ENCODE measurements around the gene P2RY12. TPM values are rescaled to one million over a fixed set of nuclear protein-coding genes. Genes with fewer than 3 reads are reported as not detected.

P2RY12 gene
- total RNA-seq: 1 to 10 TPM in 2 of 3 donors, under 1 TPM in 1; 0.32 to 3.4 (median 1.0) TPM
- long read RNA-seq, donor 1, partial matches to known transcripts: 0 of 1 reads
- long read RNA-seq, donor 1, other reads (novel, unspliced or antisense): 0 of 1 reads
- long read RNA-seq, donor 2: 0 reads

GRCh38 chr3:151384741-151385174 is at the start of gene P2RY12:
Gene P2RY12 (minus strand): TSS chr3:151384753. CDS start chr3:151338845, 45,908 bp downstream.
- Histone ChIP-seq H3K4me1 (ENCODE audit: low read depth) (peaks cover 10% of the 10 kb centered on the region), H3K36me3 (ENCODE audit: low read depth) (no peaks in the 10 kb centered on the region), H3K9me3 (no peaks in the 10 kb centered on the region), H3K4me3 (no peak within 1 kb of the TSS)
- no peak for TF ChIP-seq CTCF (IDR thresholded peaks at IDR 0.05)
- ATAC-seq (peak; percentile 31), DNase-seq (no peak)
- intact Hi-C loops (cut with DNase I, micrococcal nuclease): no loop called here

GRCh38 chr3:151432616-151433372 is 48.2 kb upstream of the P2RY12 start:
- Histone ChIP-seq H3K9me3 (no peaks in the 10 kb centered on the region), H3K4me1 (ENCODE audit: low read depth) (no peaks in the 10 kb centered on the region), H3K4me3 (no peak overlapping the region), H3K36me3 (ENCODE audit: low read depth) (no peaks in the 10 kb centered on the region)
- ATAC-seq (no peak), DNase-seq (no peak)
- intact Hi-C loops (cut with DNase I, micrococcal nuclease): no loop called here
- no peak for TF ChIP-seq CTCF (IDR thresholded peaks at IDR 0.05)

- intact Hi-C loops (cut with DNase I, micrococcal nuclease): no loop called here
- Histone ChIP-seq H3K9me3 (no peaks in the 10 kb centered on the region), H3K36me3 (ENCODE audit: low read depth) (no peaks in the 10 kb centered on the region), H3K4me1 (ENCODE audit: low read depth) (no peaks in the 10 kb centered on the region), H3K4me3 (no peak overlapping the region)
- no peak for TF ChIP-seq CTCF (IDR thresholded peaks at IDR 0.05)
- no peak for ATAC-seq
- no peak for DNase-seq
Measured at GRCh38 chr3:151431940-151432339, 47.4 kb upstream of the P2RY12 start.

GRCh38 chr3:151430821-151431484 is 46.4 kb upstream of the P2RY12 start:
- no peaks in the 10 kb centered on the region for H3K9me3 ChIP-seq
- H3K36me3 ChIP-seq (ENCODE audit: low read depth): no peaks in the 10 kb centered on the region
- TF ChIP-seq CTCF (IDR thresholded peaks at IDR 0.05): no peak
- intact Hi-C loops (cut with DNase I, micrococcal nuclease): no loop called here
- H3K4me3 ChIP-seq: no peak overlapping the region
- no peak for ATAC-seq
- no peaks in the 10 kb centered on the region for H3K4me1 ChIP-seq (ENCODE audit: low read depth)
- no peak for DNase-seq

- Histone ChIP-seq H3K36me3 (ENCODE audit: low read depth) (no peaks in the 10 kb centered on the region), H3K9me3 (no peaks in the 10 kb centered on the region), H3K4me1 (ENCODE audit: low read depth) (no peaks in the 10 kb centered on the region), H3K4me3 (no peak overlapping the region)
- no peak for ATAC-seq
- intact Hi-C loops (cut with DNase I, micrococcal nuclease): no loop called here
- no peak for DNase-seq
- TF ChIP-seq CTCF (IDR thresholded peaks at IDR 0.05): no peak
Measured at GRCh38 chr3:151428386-151428785, 43.8 kb upstream of the P2RY12 start.

Measured in mucosa of descending colon (tissue), 3 donors.